Testis (tissue), 3 donors: ENCODE data around the gene MAP1LC3B. TPM values are rescaled to one million over a fixed set of nuclear protein-coding genes. Genes with fewer than 3 reads are reported as not detected.
A peak's percentile ranks its signal among the peaks of the same experiment; 100 is the strongest.
"Not testable (repeated sequence)": the region's sequence is repeated elsewhere in the genome, so short reads cannot be mapped to it uniquely, and the experiment has no call there.

Experiments
- DNase-seq: peaks from one replicate; pipeline ENCODE4 v3.0.0-alpha.2; 2019
- H3K27ac ChIP-seq, 2 donors: fragments of 200-600 bp; sonication (generic); one replicate each; pipeline ENCODE4 v1.5.1; 2019
- H3K27me3 ChIP-seq: fragments of 200-600 bp; sonication (generic); one replicate; pipeline ENCODE4 v1.5.1; 2019
- H3K36me3 ChIP-seq: fragments of 200-600 bp; sonication (generic); one replicate; pipeline ENCODE4 v1.5.1; 2017; ENCODE audit warnings: low read depth; ENCODE audit errors: missing control alignments
- H3K4me1 ChIP-seq: fragments of 200-600 bp; sonication (generic); one replicate; pipeline ENCODE4 v1.5.1; 2019
- H3K4me3 ChIP-seq, 2 donors: fragments of 200-600 bp; sonication (generic); one replicate each; pipeline ENCODE4 v1.5.1; 2017 to 2019
- H3K9me3 ChIP-seq: fragments of 200-600 bp; sonication (generic); one replicate; pipeline ENCODE4 v1.5.1; 2017
- CTCF ChIP-seq, 3 experiments: fragments of 450-650 bp in 2 of 3; fragments of 200-600 bp in 1 of 3; sonication (generic) in 1 of 3; IDR thresholded peaks; one replicate each; pipeline ENCODE4 v1.5.1; 2016 to 2019; ENCODE audit warnings: antibody characterized with exemption in 3 of 3, mild to moderate bottlenecking in 2 of 3, moderate library complexity in 1 of 3
- POLR2A ChIP-seq: fragments of 450-650 bp; IDR thresholded peaks from one replicate; pipeline ENCODE4 v1.6.1; 2017; ENCODE audit warnings: antibody characterized with exemption, mild to moderate bottlenecking, moderate library complexity
- WGBS, 2 donors: methylation state at CpG; one replicate each; pipeline ENCODE4 v1.1.5; 2018; 5-methylcytosine and 5-hydroxymethylcytosine counted together
- intact Hi-C: fragments of 100-400 bp; cut with DNase I; formaldehyde crosslinking; loops from one replicate; pipeline ENCODE4 v1.15.1; 2023; ENCODE audit warnings: low total_unique reads
- polyA plus RNA-seq: library from polyadenylated mRNA; stranded (reverse); fragments of 350-450 nt; fragmentation: Illumina TruSeq; extraction: RNeasy Lipid Tissue Mini Kit (QIAGEN cat#74804); gene quantifications from one replicate; pipeline ENCODE4 v1.2.3, GENCODE V29; 2014; ENCODE audit warnings: low read depth, low replicate concordance; ENCODE audit not compliant: insufficient read depth
- total RNA-seq, 2 donors: library from RNA; depleted of rRNA; stranded (reverse); fragments of >200 nt; gene quantifications; one replicate each; pipeline ENCODE4 v1.2.3, GENCODE V29; 2016

Gene MAP1LC3B
- total and polyA plus RNA-seq, 3 donors from 2014 or later = 69.1 to 114 (median 73.1) TPM

GRCh38 chr16:87384162-87384874 is 7.8 kb upstream of the MAP1LC3B start:
- no peaks in the 10 kb centered on the region for H3K9me3 ChIP-seq
- no peak for DNase-seq
- TF ChIP-seq CTCF (IDR thresholded peaks at IDR 0.05) (no peak), POLR2A (no peak)
- H3K4me1 ChIP-seq = peaks cover 43% of the 10 kb centered on the region
- H3K27me3 ChIP-seq = no peaks in the 10 kb centered on the region
- H3K36me3 ChIP-seq = no peaks in the 10 kb centered on the region
- WGBS, 2 donors = 5 to 11% methylated on average over 13 to 57 of the region's 64 CpGs
- H3K27ac ChIP-seq = peak overlapping the region; percentile 80 to 95
- intact Hi-C loops = loop anchor here (5.0 kb wide), 1 partner anchor 67 kb away; the partner anchor contains the start of gene C16orf95
- H3K4me3 ChIP-seq = peak overlapping the region; percentile 78 to 80

- intact Hi-C loops = loop anchor here (5.0 kb wide), 1 partner anchor 68 kb away; the partner anchor contains the start of gene C16orf95
- 74 to 78% methylated on average over 12 of the region's 12 CpGs for WGBS, 2 donors
- DNase-seq, H3K27me3 ChIP-seq, H3K36me3 ChIP-seq, H3K9me3 ChIP-seq: not testable (repeated sequence)
- peak overlapping the region; percentile 80 to 95 for H3K27ac ChIP-seq
- H3K4me3 ChIP-seq = peak overlapping the region; percentile 78 to 80
- peaks cover 43% of the 10 kb centered on the region for H3K4me1 ChIP-seq
Observed at GRCh38 chr16:87384875-87385167, 7.3 kb upstream of the MAP1LC3B start.

GRCh38 chr16:87387942-87388817 is 4.0 kb upstream of the MAP1LC3B start:
- peak; percentile 97 for DNase-seq
- H3K27ac ChIP-seq = peak overlapping the region; percentile 95 to 97
- no peak for TF ChIP-seq POLR2A
- no peak for TF ChIP-seq CTCF (IDR thresholded peaks at IDR 0.05)
- intact Hi-C loops = no loop called here
- H3K4me3 ChIP-seq = no peak overlapping the region
- WGBS, 2 donors = 23 to 24% methylated on average over 18 of the region's 18 CpGs
- no peaks in the 10 kb centered on the region for H3K27me3 ChIP-seq
- H3K9me3 ChIP-seq = no peaks in the 10 kb centered on the region
- no peaks in the 10 kb centered on the region for H3K36me3 ChIP-seq
- peaks cover 24% of the 10 kb centered on the region for H3K4me1 ChIP-seq

GRCh38 chr16:87388818-87389134 is 3.4 kb upstream of the MAP1LC3B start:
- no peak for TF ChIP-seq POLR2A
- TF ChIP-seq CTCF (IDR thresholded peaks at IDR 0.05) = no peak
- Histone ChIP-seq H3K27ac (peak overlapping the region; percentile 95 to 97), H3K27me3 (no peaks in the 10 kb centered on the region), H3K4me3 (no peak overlapping the region), H3K36me3 (no peaks in the 10 kb centered on the region), H3K4me1 (peaks cover 30% of the 10 kb centered on the region), H3K9me3 (no peaks in the 10 kb centered on the region)
- intact Hi-C loops = no loop called here
- 51 to 65% methylated on average over 1 of the region's 1 CpG for WGBS, 2 donors
- no peak for DNase-seq

- H3K9me3 ChIP-seq = no peaks in the 10 kb centered on the region
- H3K36me3 ChIP-seq = no peaks in the 10 kb centered on the region
- TF ChIP-seq CTCF (IDR thresholded peaks at IDR 0.05) (no peak), POLR2A (no peak)
- 84 to 91% methylated on average over 5 of the region's 5 CpGs for WGBS, 2 donors
- no peaks in the 10 kb centered on the region for H3K27me3 ChIP-seq
- intact Hi-C loops = no loop called here
- DNase-seq = no peak
- no peak overlapping the region for H3K4me3 ChIP-seq
- H3K27ac ChIP-seq = peak overlapping the region; percentile 95 to 97
- peaks cover 32% of the 10 kb centered on the region for H3K4me1 ChIP-seq
Observed at GRCh38 chr16:87389245-87389644, 2.9 kb upstream of the MAP1LC3B start.

GRCh38 chr16:87389914-87390313 is 2.2 kb upstream of the MAP1LC3B start:
- H3K4me1 ChIP-seq = peaks cover 27% of the 10 kb centered on the region
- WGBS, 2 donors = 88 to 97% methylated on average over 9 of the region's 9 CpGs
- H3K9me3 ChIP-seq, intact Hi-C loops, H3K27me3 ChIP-seq, H3K36me3 ChIP-seq, H3K4me3 ChIP-seq, DNase-seq, H3K27ac ChIP-seq: not testable (repeated sequence)
